ENCODE measurements around the gene TEC.

Gene TEC

GRCh38 chr4:48095441-48095840, 174.2 kb downstream of the TEC start:
- no peak for DNase-seq (ENCODE audit: low spot score in 2 of 2)
- Histone ChIP-seq H3K4me3 (no peak overlapping the region), H3K4me1 (peaks cover 9% of the 10 kb centered on the region), H3K36me3 (replicated peaks) (no peaks in the 10 kb centered on the region), H3K9me3 (no peaks in the 10 kb centered on the region), H3K27me3 (ENCODE audit: low read depth) (no peaks in the 10 kb centered on the region; the same call in 1 of the 2 replicates)
- in situ Hi-C loops (cut with MboI; ENCODE audit: low sequenced_read_pairs): loop anchor here (25.0 kb wide), 2 partner anchors 158 to 408 kb away; no protein-coding TSS in a partner anchor

GRCh38 chr4:48093991-48094416, 175.6 kb downstream of the TEC start:
- Histone ChIP-seq H3K9me3 (no peaks in the 10 kb centered on the region), H3K4me3 (no peak overlapping the region), H3K4me1 (peaks cover 9% of the 10 kb centered on the region), H3K27me3 (ENCODE audit: low read depth) (no peaks in the 10 kb centered on the region; the same call in 1 of the 2 replicates), H3K36me3 (replicated peaks) (no peaks in the 10 kb centered on the region)
- in situ Hi-C loops (cut with MboI; ENCODE audit: low sequenced_read_pairs): loop anchor here (25.0 kb wide), 2 partner anchors 157 to 407 kb away; no protein-coding TSS in a partner anchor
- DNase-seq (ENCODE audit: low spot score in 2 of 2): peak; percentile 39 to 42

- Histone ChIP-seq H3K4me1 (peaks cover 9% of the 10 kb centered on the region), H3K27me3 (ENCODE audit: low read depth) (no peaks in the 10 kb centered on the region; the same call in 1 of the 2 replicates), H3K9me3 (no peaks in the 10 kb centered on the region), H3K4me3 (no peak overlapping the region), H3K36me3 (replicated peaks) (no peaks in the 10 kb centered on the region)
- in situ Hi-C loops (cut with MboI; ENCODE audit: low sequenced_read_pairs): loop anchor here (25.0 kb wide), 2 partner anchors 153 to 403 kb away; no protein-coding TSS in a partner anchor
- DNase-seq (ENCODE audit: low spot score in 2 of 2): no peak
Observed at GRCh38 chr4:48090621-48091020, 179.0 kb downstream of the TEC start.

GRCh38 chr4:48085821-48086589, 183.6 kb downstream of the TEC start:
- Histone ChIP-seq H3K9me3 (no peaks in the 10 kb centered on the region), H3K27me3 (ENCODE audit: low read depth) (no peaks in the 10 kb centered on the region; the same call in none of the 2 replicates), H3K4me3 (no peak overlapping the region), H3K4me1 (no peaks in the 10 kb centered on the region), H3K36me3 (replicated peaks) (no peaks in the 10 kb centered on the region)
- in situ Hi-C loops (cut with MboI; ENCODE audit: low sequenced_read_pairs): loop anchor here (10.0 to 25.0 kb wide), 3 partner anchors 61 to 399 kb away; no protein-coding TSS in a partner anchor
- DNase-seq (ENCODE audit: low spot score in 2 of 2): no peak
